T-helper 17 cell (primary cell): ENCODE results near the gene SARNP. TPM values are rescaled to one million over a fixed set of nuclear protein-coding genes. Genes with fewer than 3 reads are reported as not detected.

ENCODE experiments used
- ATAC-seq: fragments of 150-1000 bp; cut with Tn5 transposase; 2 replicates; pipeline ENCODE4 v1.10.0; 2021; ENCODE audit warnings: mild to moderate bottlenecking, moderate library complexity
- DNase-seq, 3 donors: peaks; one replicate each; pipeline versions ENCODE4 v3.0.0 to v3.0.0-alpha.2; 2020 to 2021
- H3K9me3 ChIP-seq: one replicate; pipeline ENCODE4 v1.7.0; 2013; ENCODE audit warnings: low read length, mild to moderate bottlenecking; ENCODE audit not compliant: control insufficient read depth, poor library complexity, severe bottlenecking
- H3K27ac Mint-ChIP-seq: one replicate; pipeline ENCODE4 v1.8.0; 2022; ENCODE audit warnings: mild to moderate bottlenecking, moderate library complexity, mixed read lengths
- H3K27me3 Mint-ChIP-seq: one replicate; pipeline ENCODE4 v1.8.0; 2022; ENCODE audit warnings: mixed read lengths
- H3K36me3 Mint-ChIP-seq: one replicate; pipeline ENCODE4 v1.8.0; 2022; ENCODE audit warnings: low read depth, mixed read lengths
- H3K4me1 Mint-ChIP-seq: one replicate; pipeline ENCODE4 v1.8.0; 2022; ENCODE audit warnings: mild to moderate bottlenecking, mixed read lengths
- H3K4me3 Mint-ChIP-seq: one replicate; pipeline ENCODE4 v1.8.0; 2022; ENCODE audit warnings: mild to moderate bottlenecking, moderate library complexity, mixed read lengths
- total RNA-seq, 4 donors: library from RNA in 2 of 4; stranded (reverse) in 2 of 4; gene quantifications; one replicate each; pipeline ENCODE4 v1.2.3 and lab custom pipeline; 2022 to 2026

SARNP gene
- total RNA-seq, 2 donors from 2014 or later: 37.3 to 38.5 TPM

GRCh38 chr12:55728186-55728938 lies 89.2 kb downstream of the SARNP start:
- Mint-ChIP-seq H3K27ac (no peak overlapping the region), H3K4me1 (peaks cover 37% of the 10 kb centered on the region), H3K4me3 (peak overlapping the region; percentile 95), H3K27me3 (no peaks in the 10 kb centered on the region), H3K36me3 (no peaks in the 10 kb centered on the region)
- no peaks in the 10 kb centered on the region for H3K9me3 ChIP-seq
- peak; percentile 3 for ATAC-seq
- DNase-seq: no peak

GRCh38 chr12:55727643-55728185 lies 89.8 kb downstream of the SARNP start:
- Mint-ChIP-seq H3K27me3 (no peaks in the 10 kb centered on the region), H3K27ac (peak overlapping the region; percentile 89), H3K4me1 (peaks cover 37% of the 10 kb centered on the region), H3K4me3 (peak overlapping the region; percentile 89), H3K36me3 (no peaks in the 10 kb centered on the region)
- no peak for ATAC-seq
- DNase-seq: no peak
- H3K9me3 ChIP-seq: no peaks in the 10 kb centered on the region

- Mint-ChIP-seq H3K4me3 (peak overlapping the region; percentile 89), H3K36me3 (no peaks in the 10 kb centered on the region), H3K27me3 (no peaks in the 10 kb centered on the region), H3K4me1 (peaks cover 37% of the 10 kb centered on the region), H3K27ac (peak overlapping the region; percentile 89)
- H3K9me3 ChIP-seq: no peaks in the 10 kb centered on the region
- no peak for DNase-seq
- ATAC-seq: no peak
These were observed 90.6 kb downstream of the SARNP start for GRCh38 chr12:55726971-55727370.

GRCh38 chr12:55725556-55725955 lies 92.0 kb downstream of the SARNP start:
- peak overlapping the region; percentile 70 for H3K27ac Mint-ChIP-seq
- H3K4me3 Mint-ChIP-seq: no peak overlapping the region
- ATAC-seq: no peak

GRCh38 chr12:55724940-55725309 lies 92.6 kb downstream of the SARNP start:
- peak overlapping the region; percentile 70 for H3K27ac Mint-ChIP-seq

More at GRCh38 chr12:55725556-55725955, 92.0 kb downstream of the SARNP start:
- no peaks in the 10 kb centered on the region for H3K36me3 Mint-ChIP-seq
- no peak for DNase-seq
- H3K9me3 ChIP-seq: no peaks in the 10 kb centered on the region
- no peaks in the 10 kb centered on the region for H3K27me3 Mint-ChIP-seq
- peaks cover 34% of the 10 kb centered on the region for H3K4me1 Mint-ChIP-seq

GRCh38 chr12:55724226-55724939 lies 93.1 kb downstream of the SARNP start:
- DNase-seq: peak; percentile 43 to 55 (median 49)
- peaks cover 23% of the 10 kb centered on the region for H3K4me1 Mint-ChIP-seq
- H3K36me3 Mint-ChIP-seq: no peaks in the 10 kb centered on the region
- H3K27me3 Mint-ChIP-seq: no peaks in the 10 kb centered on the region
- H3K27ac Mint-ChIP-seq: peak overlapping the region; percentile 70
- ATAC-seq: peak; percentile 72
- peak overlapping the region; percentile 21 for H3K4me3 Mint-ChIP-seq
- H3K9me3 ChIP-seq: no peaks in the 10 kb centered on the region

More at GRCh38 chr12:55724940-55725309, 92.6 kb downstream of the SARNP start:
- no peaks in the 10 kb centered on the region for H3K9me3 ChIP-seq
- H3K4me1 Mint-ChIP-seq: peaks cover 28% of the 10 kb centered on the region
- DNase-seq (no peak), ATAC-seq (no peak)
- peak overlapping the region; percentile 21 for H3K4me3 Mint-ChIP-seq
- H3K36me3 Mint-ChIP-seq: no peaks in the 10 kb centered on the region
- H3K27me3 Mint-ChIP-seq: no peaks in the 10 kb centered on the region

- DNase-seq (no peak), ATAC-seq (no peak)
- H3K27me3 Mint-ChIP-seq: no peaks in the 10 kb centered on the region
- peaks cover 23% of the 10 kb centered on the region for H3K4me1 Mint-ChIP-seq
- H3K4me3 Mint-ChIP-seq: no peak overlapping the region
- peak overlapping the region; percentile 62 for H3K27ac Mint-ChIP-seq
- H3K36me3 Mint-ChIP-seq: no peaks in the 10 kb centered on the region
- H3K9me3 ChIP-seq: no peaks in the 10 kb centered on the region
These were observed 93.9 kb downstream of the SARNP start for GRCh38 chr12:55723516-55724225.

- Mint-ChIP-seq H3K4me3 (no peak overlapping the region), H3K27me3 (no peaks in the 10 kb centered on the region), H3K4me1 (peaks cover 29% of the 10 kb centered on the region), H3K27ac (peak overlapping the region; percentile 62), H3K36me3 (no peaks in the 10 kb centered on the region)
- ATAC-seq (no peak), DNase-seq (no peak)
- H3K9me3 ChIP-seq: no peaks in the 10 kb centered on the region
These were observed 94.6 kb downstream of the SARNP start for GRCh38 chr12:55722948-55723347.

- Mint-ChIP-seq H3K27me3 (no peaks in the 10 kb centered on the region), H3K27ac (no peak overlapping the region), H3K4me1 (peaks cover 25% of the 10 kb centered on the region), H3K4me3 (peak overlapping the region; percentile 25), H3K36me3 (no peaks in the 10 kb centered on the region)
- no peak for ATAC-seq
- H3K9me3 ChIP-seq: no peaks in the 10 kb centered on the region
- no peak for DNase-seq
These were observed 95.8 kb downstream of the SARNP start for GRCh38 chr12:55721601-55722213.

- no peaks in the 10 kb centered on the region for H3K9me3 ChIP-seq
- Mint-ChIP-seq H3K27me3 (no peaks in the 10 kb centered on the region), H3K27ac (peak overlapping the region; percentile 14), H3K36me3 (no peaks in the 10 kb centered on the region), H3K4me1 (peaks cover 24% of the 10 kb centered on the region), H3K4me3 (peak overlapping the region; percentile 25)
- ATAC-seq (no peak), DNase-seq (no peak)
These were observed 96.6 kb downstream of the SARNP start for GRCh38 chr12:55720894-55721444.

- H3K27me3 Mint-ChIP-seq: no peaks in the 10 kb centered on the region
- H3K9me3 ChIP-seq: no peaks in the 10 kb centered on the region
- no peak for DNase-seq
- H3K36me3 Mint-ChIP-seq: no peaks in the 10 kb centered on the region
- no peak for ATAC-seq
- no peak within 1 kb of the TSS for H3K4me3 Mint-ChIP-seq
- H3K4me1 Mint-ChIP-seq: peaks cover 25% of the 10 kb centered on the region
- H3K27ac Mint-ChIP-seq: peak within 1 kb of the TSS; percentile 14
These were observed 97.4 kb downstream of the SARNP start, which contains the start of gene RDH5 for GRCh38 chr12:55720071-55720564. TSS of gene RDH5 (plus strand) at chr12:55720393. CDS start at chr12:55721185, 792 bp downstream.

GRCh38 chr12:55719371-55719770 lies 98.2 kb downstream of the SARNP start:
- no peaks in the 10 kb centered on the region for H3K27me3 Mint-ChIP-seq
- ATAC-seq: no peak
- peaks cover 20% of the 10 kb centered on the region for H3K4me1 Mint-ChIP-seq
- H3K27ac Mint-ChIP-seq: no peak overlapping the region
- no peak for DNase-seq
- H3K4me3 Mint-ChIP-seq: no peak overlapping the region
- H3K9me3 ChIP-seq: no peaks in the 10 kb centered on the region
- no peaks in the 10 kb centered on the region for H3K36me3 Mint-ChIP-seq
